ENCODE data around the gene CD96.
"Not testable (repeated sequence)": the region's sequence is repeated elsewhere in the genome, so short reads cannot be mapped to it uniquely, and the experiment has no call there.

DNA sequence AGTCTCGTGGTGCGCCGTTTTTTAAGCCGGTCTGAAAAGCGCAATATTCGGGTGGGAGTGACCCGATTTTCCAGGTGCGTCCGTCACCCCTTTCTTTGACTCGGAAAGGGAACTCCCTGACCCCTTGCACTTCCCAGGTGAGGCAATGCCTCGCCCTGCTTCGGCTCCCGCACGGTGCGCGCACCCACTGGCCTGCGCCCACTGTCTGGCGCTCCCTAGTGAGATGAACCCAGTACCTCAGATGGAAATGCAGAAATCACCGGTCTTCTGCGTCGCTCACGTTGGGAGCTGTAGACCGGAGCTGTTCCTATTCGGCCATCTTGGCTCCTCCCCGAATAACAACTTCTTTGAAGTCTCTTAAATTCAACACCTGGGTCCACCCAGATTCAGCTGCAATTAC, 19.9 kb downstream of the CD96 start:
- TF ChIP-seq, protein P1, sequence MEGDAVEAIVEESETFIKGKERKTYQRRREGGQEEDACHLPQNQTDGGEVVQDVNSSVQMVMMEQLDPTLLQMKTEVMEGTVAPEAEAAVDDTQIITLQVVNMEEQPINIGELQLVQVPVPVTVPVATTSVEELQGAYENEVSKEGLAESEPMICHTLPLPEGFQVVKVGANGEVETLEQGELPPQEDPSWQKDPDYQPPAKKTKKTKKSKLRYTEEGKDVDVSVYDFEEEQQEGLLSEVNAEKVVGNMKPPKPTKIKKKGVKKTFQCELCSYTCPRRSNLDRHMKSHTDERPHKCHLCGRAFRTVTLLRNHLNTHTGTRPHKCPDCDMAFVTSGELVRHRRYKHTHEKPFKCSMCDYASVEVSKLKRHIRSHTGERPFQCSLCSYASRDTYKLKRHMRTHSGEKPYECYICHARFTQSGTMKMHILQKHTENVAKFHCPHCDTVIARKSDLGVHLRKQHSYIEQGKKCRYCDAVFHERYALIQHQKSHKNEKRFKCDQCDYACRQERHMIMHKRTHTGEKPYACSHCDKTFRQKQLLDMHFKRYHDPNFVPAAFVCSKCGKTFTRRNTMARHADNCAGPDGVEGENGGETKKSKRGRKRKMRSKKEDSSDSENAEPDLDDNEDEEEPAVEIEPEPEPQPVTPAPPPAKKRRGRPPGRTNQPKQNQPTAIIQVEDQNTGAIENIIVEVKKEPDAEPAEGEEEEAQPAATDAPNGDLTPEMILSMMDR (IDR thresholded peaks at IDR 0.05): not testable (repeated sequence)
- not testable (repeated sequence) for TF ChIP-seq POLR2AphosphoS5, POLR2A (IDR thresholded peaks at IDR 0.05)

Measured in breast epithelium (tissue), 3 donors.